SU-DHL-6 (cell line): ENCODE measurements around the gene SEPTIN12.

Experiments used
- EZH2phosphoT487 ChIP-seq: fragments of 200-600 bp; sonication (generic), shearing (Covaris generic); conservative IDR thresholded peaks from 2 replicates; pipeline ENCODE4 v1.6.1; 2018; ENCODE audit warnings: mild to moderate bottlenecking, antibody characterized with exemption, low read length, moderate library complexity, mixed read lengths
- TF ChIP-seq, protein P1 (sequence below): fragments of 200-600 bp; sonication (generic); IDR thresholded peaks from one replicate; pipeline ENCODE4 v1.5.1; 2017; ENCODE audit warnings: antibody characterized with exemption, mild to moderate bottlenecking, low read length, moderate library complexity; ENCODE audit not compliant: insufficient read depth, poor library complexity, severe bottlenecking

DNA sequence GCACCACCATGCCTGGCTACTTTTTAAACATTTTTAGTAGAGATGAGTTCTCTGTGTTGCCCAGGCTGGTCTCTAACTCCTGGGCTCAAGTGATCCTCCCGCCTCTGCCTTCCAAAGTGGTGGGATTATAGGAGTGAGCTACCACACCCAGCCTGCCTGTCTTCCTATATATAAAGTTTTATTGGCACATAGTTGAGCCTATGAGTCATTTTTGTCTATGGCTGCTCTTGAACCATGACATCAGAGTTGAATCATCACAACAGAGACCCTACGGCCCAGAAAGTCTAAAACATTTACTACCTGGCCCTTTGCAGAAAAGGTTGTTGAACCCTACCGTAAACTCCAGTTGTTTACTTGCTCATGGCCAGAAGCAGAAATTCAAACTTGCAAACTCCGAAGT lies 7.9 kb downstream of the SEPTIN12 start:
- TF ChIP-seq, protein P1, sequence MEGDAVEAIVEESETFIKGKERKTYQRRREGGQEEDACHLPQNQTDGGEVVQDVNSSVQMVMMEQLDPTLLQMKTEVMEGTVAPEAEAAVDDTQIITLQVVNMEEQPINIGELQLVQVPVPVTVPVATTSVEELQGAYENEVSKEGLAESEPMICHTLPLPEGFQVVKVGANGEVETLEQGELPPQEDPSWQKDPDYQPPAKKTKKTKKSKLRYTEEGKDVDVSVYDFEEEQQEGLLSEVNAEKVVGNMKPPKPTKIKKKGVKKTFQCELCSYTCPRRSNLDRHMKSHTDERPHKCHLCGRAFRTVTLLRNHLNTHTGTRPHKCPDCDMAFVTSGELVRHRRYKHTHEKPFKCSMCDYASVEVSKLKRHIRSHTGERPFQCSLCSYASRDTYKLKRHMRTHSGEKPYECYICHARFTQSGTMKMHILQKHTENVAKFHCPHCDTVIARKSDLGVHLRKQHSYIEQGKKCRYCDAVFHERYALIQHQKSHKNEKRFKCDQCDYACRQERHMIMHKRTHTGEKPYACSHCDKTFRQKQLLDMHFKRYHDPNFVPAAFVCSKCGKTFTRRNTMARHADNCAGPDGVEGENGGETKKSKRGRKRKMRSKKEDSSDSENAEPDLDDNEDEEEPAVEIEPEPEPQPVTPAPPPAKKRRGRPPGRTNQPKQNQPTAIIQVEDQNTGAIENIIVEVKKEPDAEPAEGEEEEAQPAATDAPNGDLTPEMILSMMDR, result no peak
- TF ChIP-seq EZH2phosphoT487, result no peak
